ENCODE data around the gene HHAT. TPM values are rescaled to one million over a fixed set of nuclear protein-coding genes. Genes with fewer than 3 reads are reported as not detected.

The HHAT gene
- polyA plus RNA-seq, 3 donors, result 12.7 to 13.8 (median 13.0) TPM

DNA sequence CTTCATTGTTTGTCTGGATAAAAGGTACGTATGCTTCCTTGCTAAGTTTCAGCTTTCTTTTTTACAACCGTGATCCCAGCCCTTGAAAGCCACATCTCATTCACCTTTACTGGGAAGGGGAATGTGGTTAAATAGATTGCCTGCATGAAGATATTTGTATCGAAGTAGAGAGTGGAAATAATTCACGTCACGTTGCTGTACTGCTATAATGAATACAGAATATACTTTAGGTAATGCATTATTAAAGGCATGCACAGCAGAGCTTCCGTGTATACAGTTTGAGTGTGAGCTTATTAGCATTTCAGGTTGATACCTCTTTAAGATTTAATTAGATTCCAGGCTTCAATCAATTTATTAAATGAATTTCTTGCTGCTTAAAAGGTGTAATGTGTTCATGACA is 153.8 kb downstream of the HHAT start:
- DNase-seq, result no peak

DNA sequence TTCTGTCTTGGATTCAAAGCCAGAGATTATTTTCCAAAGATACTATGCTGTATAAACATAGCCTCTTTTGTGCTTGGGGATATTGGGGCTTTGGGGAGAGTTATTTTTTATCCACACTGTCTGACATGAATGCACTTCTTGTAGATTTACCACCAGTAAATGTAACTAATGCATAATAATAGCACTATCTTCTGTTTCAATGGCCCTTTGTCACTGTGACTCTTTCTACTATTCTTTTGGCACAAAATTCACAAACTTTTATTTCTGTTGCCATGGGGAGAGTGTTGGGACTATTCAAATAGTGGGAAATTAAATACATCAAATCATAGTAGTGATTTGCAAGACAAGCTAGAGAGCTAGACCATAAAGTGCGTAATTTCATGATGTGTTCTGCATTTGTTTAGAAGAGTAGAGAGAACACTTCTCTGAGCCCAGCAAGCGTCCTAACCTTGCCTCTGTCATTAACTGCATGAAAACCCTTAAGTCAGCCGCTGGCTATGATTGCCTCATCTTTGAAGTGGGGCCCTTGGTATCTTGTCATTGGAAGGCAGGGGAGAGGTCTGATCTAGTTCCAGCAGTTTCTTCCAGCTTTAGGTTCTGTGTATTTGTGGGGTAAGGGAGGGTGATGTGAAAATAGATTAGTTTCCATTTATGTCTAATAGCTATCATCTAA is 154.4 kb downstream of the HHAT start:
- no peak for DNase-seq

DNA sequence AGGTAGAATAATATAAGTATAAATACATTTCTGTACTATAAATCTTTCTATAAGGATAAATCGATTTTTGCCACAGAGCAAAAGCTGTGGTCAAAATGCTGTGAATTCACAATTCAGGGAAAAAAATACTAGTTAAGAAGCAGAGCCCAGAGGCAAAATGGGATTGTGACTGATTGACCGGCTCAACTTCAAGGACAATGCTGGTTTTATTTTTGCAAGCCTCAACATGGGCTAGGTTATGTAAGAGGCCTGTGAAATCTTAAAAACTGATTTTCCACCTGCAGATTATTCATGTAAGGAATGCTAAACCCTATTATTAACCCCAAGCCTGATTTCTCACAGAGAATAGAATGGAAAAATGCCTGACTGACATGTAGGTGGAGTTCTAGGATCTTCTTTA is 155.1 kb downstream of the HHAT start:
- no peak for DNase-seq

DNA sequence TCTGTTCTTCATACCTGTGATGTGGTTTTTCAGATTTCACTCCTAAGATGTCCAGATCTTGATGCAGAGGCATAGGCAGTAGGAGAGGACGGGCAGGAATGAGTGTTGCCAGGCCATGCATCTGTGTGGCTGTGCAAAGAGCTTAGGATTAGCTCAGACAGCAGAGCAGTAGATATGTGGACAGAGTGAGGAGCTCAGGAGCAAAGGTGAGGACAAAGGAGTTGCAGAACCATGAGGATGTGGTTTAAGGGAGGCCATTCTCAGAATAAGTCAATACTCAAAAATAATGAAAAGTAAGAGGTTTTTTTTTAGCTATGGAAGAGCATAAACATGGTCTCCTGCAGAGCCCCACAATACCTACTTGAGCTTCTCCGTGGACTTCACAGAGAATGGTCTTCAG is 158.3 kb downstream of the HHAT start:
- no peak for DNase-seq

GRCh38 chr1:210489491-210489890 is 160.8 kb downstream of the HHAT start:
- DNase-seq, result no peak

GRCh38 chr1:210490781-210491180 is 162.1 kb downstream of the HHAT start:
- DNase-seq, result no peak

DNA sequence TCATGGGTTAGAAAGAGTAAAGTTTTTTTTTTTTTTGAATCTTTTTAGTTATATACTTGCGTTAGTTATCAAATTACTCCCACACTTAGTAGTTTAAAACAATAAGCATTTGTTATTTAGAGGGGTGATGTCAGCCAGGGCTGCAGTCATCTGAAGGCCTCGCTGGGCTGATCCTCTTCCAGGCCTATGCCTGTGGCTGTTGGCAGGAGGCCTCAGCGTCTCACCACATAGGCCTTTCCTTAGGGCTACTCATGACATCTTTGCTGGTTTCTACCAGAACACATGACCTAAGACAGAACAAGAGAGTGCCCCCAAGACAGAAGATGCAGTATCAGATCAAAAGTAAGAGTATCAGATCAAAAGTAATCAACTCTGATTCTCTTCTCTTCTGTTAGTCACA is 167.4 kb downstream of the HHAT start:
- DNase-seq, result no peak

DNA sequence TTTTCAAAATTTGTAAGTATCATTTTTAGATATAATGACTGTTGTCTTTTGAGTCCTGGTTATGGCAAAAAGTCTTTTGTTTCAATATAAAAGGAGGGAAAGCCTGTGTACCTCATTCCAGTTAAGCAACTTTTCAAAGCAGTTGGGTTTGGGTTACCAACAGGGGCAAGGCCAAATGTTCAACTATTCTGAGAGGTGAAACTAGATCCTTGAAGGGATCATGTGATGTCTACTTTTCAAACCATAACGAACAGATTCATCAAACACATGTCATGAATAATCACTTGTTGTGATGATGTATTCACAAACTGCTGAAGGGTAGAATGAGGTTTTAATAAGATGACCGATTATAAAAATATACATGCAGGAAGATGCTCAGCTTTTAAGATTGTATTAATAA is 171.3 kb downstream of the HHAT start:
- DNase-seq, result no peak

- no peak for DNase-seq
Measured at GRCh38 chr1:210500831-210501230, 172.1 kb downstream of the HHAT start.

- DNase-seq, result no peak
Measured at GRCh38 chr1:210504286-210504685, 175.6 kb downstream of the HHAT start.

DNA sequence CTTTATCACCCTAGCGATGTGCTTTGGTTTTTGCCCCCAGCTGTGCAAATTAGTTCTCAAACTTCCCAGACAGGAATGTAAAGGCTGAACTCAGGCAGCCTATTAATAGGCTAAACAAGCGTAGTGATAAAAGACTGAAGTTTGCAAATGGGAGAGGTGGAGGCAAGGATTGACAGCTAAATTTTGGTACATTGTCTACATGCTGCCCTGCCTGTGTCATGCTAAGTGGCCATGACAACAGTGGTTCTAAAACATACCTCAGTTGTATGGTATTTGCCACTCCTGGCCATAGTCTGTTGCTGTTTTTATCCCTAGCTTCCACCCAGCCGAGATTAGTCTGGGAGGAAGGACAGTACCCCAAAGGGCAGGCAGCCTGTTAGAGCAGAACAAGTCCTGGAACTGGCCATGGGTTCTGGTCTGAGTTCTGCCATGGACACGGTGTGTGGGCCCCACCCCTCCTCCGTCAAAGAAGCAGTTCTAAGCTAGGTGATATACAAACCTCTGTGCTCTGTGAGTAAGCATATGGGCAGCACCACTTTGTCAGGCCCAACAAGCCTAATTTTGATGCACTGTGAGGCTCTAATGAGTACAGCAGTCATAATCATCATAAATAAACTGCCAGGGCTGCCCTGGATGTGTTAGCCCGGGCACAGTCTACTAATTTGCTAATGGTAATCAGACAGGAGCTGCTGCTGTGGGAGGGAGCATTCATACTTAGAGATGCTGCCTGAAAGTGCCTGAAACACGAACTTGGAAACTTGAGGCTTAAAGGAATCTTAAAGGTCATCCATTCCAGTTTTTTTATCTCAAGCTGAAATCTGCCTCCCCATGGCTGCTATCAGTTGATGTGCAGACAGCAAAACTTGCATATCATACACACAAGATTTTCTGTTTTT is 177.1 kb downstream of the HHAT start:
- DNase-seq, result no peak

- no peak for DNase-seq
Measured at GRCh38 chr1:210506689-210507088, 178.0 kb downstream of the HHAT start.

DNA sequence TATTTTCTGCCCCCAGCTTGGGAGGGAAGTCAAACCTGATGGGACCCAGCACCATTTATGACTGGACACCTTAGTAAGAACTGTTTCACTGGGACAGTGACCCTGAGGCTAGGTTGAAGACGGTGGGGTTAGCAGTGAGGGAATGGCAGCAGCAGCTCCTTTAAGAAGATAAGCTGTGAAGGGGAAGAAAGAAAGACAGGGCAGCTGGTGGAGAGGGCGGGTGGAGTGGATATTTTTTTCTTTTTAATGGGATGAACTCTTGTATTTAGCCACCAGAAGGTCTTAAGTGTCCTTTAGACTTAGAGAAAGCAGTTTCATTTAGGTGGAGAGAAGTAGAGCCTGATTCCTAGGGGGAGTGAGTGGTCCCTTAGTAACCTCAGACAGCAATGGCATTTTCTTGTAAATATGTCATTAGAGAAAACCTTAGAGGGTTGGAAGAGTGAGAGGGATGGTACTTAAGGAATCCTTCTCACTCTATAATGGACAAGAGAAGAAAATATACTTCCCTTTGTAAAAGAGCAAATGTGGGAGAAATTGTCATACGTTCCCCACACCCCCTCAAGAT is 187.5 kb downstream of the HHAT start:
- DNase-seq, result no peak

DNA sequence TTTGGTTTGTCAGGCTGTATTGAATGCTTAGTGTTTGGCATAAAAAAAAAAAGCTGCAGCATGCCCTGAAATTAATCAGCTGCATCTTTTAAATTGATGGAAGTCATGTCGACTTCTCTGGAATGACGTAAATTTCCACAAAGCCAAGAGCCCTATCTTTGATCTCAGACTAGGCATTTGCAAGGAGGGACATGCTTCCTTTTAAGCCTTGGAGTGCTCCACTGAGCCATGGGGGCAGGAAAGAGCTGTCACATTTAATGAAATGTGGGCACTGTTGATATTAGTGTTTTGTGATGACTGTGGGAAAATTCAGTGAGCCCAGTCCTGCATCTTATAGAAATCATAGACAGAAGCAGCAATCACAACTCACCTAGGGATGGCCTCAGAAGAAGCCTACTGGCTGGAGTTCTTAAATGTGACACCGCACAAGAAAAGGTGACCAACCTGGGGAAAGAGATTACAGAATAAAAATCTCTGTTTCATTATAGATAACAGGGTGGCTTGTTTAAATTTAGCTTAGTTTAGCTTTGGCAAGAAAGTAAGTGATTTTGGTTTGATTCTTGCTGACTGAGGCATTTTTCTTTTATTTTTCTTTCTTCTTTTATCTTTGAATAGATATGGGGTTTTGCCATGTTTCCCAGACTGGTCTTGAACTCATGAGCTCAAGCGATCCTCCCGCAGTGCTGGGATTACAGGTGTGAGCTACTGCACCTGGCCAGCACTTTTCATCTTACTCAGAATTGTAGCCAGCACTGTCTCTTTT is 188.2 kb downstream of the HHAT start:
- peak; percentile 53 for DNase-seq

DNA sequence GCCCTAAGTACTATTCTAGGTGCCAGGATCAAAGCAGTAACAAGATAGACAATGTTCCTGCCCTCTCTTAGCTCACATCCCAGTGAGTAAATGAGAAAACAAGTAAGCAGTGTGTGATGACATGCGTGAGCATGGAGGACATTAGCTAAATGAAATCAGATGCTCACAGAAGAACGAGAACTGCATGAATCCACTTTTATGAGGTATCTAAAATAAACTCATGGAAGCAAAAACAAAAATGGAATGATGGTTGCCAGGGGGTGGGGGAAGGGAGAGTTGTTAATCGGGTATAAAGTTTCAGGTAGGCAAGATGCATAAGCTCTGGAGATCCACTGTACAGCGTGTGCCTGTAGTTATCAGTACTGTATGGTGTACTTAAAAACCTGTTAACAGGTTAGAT is 195.1 kb downstream of the HHAT start:
- DNase-seq, result no peak

GRCh38 chr1:210525716-210526454 is 197.2 kb downstream of the HHAT start:
- no peak for DNase-seq

GRCh38 chr1:210527091-210527490 is 198.4 kb downstream of the HHAT start:
- DNase-seq, result no peak

DNA sequence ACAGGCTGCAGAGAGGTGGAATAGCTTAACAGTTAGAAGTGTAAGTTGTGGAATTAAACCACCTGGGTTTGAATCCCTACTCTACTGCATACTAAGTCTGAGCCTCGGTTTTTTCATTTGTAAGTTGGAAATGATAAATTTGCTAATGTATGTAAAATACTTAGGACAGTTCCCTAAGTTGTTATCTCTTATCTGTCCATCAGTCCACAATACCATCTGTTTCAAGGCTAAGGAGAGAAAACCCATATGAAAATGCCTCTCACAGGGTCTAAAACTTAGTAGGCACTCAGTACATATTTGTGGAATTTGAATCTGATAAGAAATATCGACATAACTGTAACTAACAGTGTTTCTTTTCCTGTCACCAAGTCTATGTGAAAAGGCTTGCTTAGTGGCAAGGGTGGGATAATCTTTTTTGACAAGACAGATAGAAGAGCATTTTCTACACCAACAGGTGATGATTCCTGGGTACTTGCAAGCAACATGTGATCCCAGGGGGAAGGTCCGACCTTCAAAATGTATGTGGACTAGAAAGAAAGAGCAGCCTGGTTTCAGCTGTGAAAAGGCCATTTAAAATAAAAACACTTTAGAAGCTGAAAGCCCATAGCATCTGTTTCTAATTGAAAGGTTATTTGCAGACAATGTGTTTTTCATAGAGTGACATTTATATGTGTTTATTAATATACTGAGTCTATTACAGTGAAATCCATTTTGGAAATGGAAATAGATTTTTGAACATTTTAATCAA is 202.9 kb downstream of the HHAT start:
- no peak for DNase-seq

DNA sequence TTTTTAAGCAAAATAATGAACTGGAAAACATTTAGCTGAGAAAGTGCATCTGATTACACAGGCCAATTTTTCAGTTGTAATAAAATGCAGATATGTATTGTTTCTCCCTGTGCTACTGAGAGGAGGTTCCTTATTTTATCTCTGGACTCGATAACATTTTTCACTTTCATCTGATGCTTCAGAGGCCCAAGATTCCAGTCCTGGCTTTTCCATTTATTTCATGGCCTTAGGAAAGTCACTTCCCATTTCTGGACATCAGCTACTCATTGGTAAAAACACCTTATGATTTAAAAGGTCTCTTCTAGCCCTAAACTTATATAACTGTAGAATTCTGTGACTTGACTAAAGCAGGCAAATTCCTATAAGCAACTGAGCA is 203.5 kb downstream of the HHAT start:
- DNase-seq, result no peak

- DNase-seq, result no peak
Measured at GRCh38 chr1:210535761-210536160, 207.1 kb downstream of the HHAT start.

Measured in renal pelvis (tissue), 4 donors.